Calu3 (cell line): Measurements from ENCODE around the gene SLC25A34. TPM values are rescaled to one million over a fixed set of nuclear protein-coding genes. Genes with fewer than 3 reads are reported as not detected.

Experiments used
- BruUV-seq: library from RNA; stranded (reverse); fragments of 400-500 nt; replicated peaks from 2 replicates; lab custom pipeline; 2021; lab: Mats Ljungman, UMichigan
- CTCF ChIA-PET: fragments of 300-600 bp; sonication (Branson Sonifier 250); formaldehyde crosslinking; loops from one replicate; lab custom pipeline; 2022; ENCODE audit warnings: antibody characterized with exemption; lab: Charles Lee
- DNase-seq: peaks from one replicate; pipeline ENCODE4 v3.0.0; 2022
- H3K27ac Mint-ChIP-seq: one replicate; pipeline ENCODE4 v1.8.0; 2022; ENCODE audit warnings: mixed read lengths; ENCODE audit not compliant: unreplicated experiment
- H3K27me3 Mint-ChIP-seq: one replicate; pipeline ENCODE4 v1.8.0; 2022; ENCODE audit warnings: mixed read lengths; ENCODE audit not compliant: unreplicated experiment
- H3K36me3 Mint-ChIP-seq: one replicate; pipeline ENCODE4 v1.8.0; 2022; ENCODE audit warnings: mild to moderate bottlenecking, moderate library complexity, mixed read lengths; ENCODE audit not compliant: insufficient read depth, unreplicated experiment
- H3K4me1 Mint-ChIP-seq: one replicate; pipeline ENCODE4 v1.8.0; 2022; ENCODE audit warnings: mild to moderate bottlenecking, low read depth, mixed read lengths; ENCODE audit not compliant: unreplicated experiment
- H3K4me3 Mint-ChIP-seq: one replicate; pipeline ENCODE4 v1.8.0; 2022; ENCODE audit warnings: mild to moderate bottlenecking, low read depth, moderate library complexity, mixed read lengths; ENCODE audit not compliant: unreplicated experiment
- H3K9me3 Mint-ChIP-seq: one replicate; pipeline ENCODE4 v1.8.0; 2022; ENCODE audit warnings: low read depth, mixed read lengths; ENCODE audit not compliant: unreplicated experiment
- intact Hi-C: fragments of 100-400 bp; cut with micrococcal nuclease; formaldehyde crosslinking; loops from one replicate; pipeline ENCODE4 v1.10.0; 2022; ENCODE audit not compliant: unreplicated experiment
- total RNA-seq: library from RNA; stranded (reverse); gene quantifications from 2 replicates; pipeline ENCODE4 v1.2.3, GENCODE V29; 2022
- TF ChIP-seq, protein P1 (sequence below): fragments of 200-600 bp; IDR thresholded peaks from one replicate; pipeline ENCODE4 v1.8.0; 2022; ENCODE audit warnings: antibody characterized with exemption; ENCODE audit not compliant: unreplicated experiment

Gene SLC25A34
- total RNA-seq, 1 experiment from 2014 or later, result 0.68 TPM

DNA sequence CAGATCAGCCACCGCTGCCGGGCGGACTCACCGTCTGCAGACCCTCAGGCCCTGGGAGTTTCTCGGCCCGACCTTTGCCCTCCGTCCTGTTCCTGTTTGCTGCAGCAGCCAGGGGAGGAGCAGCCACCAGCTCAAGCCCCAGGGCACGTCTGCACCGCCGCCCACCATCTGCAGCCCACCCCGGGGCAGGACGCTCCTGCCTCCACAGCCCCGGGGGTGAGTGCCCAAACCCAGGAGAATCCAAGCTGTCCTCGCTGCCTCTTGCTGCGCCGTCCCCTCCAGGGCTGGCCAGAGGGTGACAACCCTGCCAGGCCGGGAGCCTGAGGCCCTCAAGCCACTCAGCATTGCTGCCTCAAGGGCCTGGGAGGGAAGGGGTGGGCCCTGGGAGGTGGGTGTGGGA, 1.2 kb upstream of the SLC25A34 start:
- H3K4me1 Mint-ChIP-seq, result no peaks in the 10 kb centered on the region
- H3K4me3 Mint-ChIP-seq, result no peak overlapping the region
- TF ChIP-seq, protein P1, sequence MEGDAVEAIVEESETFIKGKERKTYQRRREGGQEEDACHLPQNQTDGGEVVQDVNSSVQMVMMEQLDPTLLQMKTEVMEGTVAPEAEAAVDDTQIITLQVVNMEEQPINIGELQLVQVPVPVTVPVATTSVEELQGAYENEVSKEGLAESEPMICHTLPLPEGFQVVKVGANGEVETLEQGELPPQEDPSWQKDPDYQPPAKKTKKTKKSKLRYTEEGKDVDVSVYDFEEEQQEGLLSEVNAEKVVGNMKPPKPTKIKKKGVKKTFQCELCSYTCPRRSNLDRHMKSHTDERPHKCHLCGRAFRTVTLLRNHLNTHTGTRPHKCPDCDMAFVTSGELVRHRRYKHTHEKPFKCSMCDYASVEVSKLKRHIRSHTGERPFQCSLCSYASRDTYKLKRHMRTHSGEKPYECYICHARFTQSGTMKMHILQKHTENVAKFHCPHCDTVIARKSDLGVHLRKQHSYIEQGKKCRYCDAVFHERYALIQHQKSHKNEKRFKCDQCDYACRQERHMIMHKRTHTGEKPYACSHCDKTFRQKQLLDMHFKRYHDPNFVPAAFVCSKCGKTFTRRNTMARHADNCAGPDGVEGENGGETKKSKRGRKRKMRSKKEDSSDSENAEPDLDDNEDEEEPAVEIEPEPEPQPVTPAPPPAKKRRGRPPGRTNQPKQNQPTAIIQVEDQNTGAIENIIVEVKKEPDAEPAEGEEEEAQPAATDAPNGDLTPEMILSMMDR, result no peak
- H3K9me3 Mint-ChIP-seq, result no peaks in the 10 kb centered on the region
- H3K27ac Mint-ChIP-seq, result no peak overlapping the region
- no peak for DNase-seq
- intact Hi-C loops, result no loop called here
- peaks cover 7% of the 10 kb centered on the region for H3K36me3 Mint-ChIP-seq
- no TSS peak for BruUV-seq
- no peaks in the 10 kb centered on the region for H3K27me3 Mint-ChIP-seq
- CTCF ChIA-PET, result interaction anchor here (1.2 kb wide), 1 partner anchor 38 kb away, joined by 11 read pairs; no protein-coding TSS in a partner anchor

DNA sequence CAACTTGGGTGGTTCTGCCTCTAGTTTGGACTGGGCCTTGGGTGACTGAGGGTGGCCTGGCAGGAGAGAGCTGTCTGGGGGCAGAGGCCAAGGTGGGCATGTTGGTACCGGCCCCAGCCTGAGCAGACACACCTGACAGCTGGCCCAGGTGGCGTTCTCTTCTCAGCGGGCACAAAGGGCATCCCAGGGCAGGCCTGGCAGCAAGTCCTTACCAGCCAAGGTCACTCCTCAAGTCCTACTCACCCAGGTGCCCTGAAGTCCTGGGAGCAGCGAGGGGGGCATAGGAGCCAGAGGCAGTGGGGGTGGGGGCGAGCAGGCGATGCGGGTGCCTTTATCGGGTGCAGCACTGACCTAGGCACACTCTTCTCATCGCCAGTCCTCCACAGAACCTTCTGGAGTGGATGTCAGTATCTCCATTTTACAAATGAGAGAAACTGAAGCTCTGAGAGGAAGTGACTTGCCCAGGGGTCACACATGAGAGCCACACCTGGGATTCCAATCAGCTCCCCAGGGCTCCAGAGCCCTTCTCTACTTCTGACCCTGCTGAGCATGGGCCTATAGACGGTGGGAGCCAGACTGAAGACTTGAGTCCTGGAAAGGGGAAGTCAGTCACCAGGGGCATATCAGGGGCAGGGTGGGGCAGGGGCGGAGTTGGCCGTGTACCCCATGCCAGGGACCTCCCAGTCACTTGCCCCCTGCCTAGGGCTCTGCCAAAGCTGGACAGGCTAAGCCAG, 587 bp upstream of the SLC25A34 start:
- Mint-ChIP-seq H3K27ac (no peak overlapping the region), H3K4me3 (no peak overlapping the region), H3K27me3 (no peaks in the 10 kb centered on the region), H3K9me3 (no peaks in the 10 kb centered on the region), H3K36me3 (peaks cover 7% of the 10 kb centered on the region), H3K4me1 (no peaks in the 10 kb centered on the region)
- intact Hi-C loops, result no loop called here
- TF ChIP-seq, protein P1, result no peak
- no TSS peak for BruUV-seq
- no peak for DNase-seq
- CTCF ChIA-PET, result interaction anchor here (1.2 kb wide), 1 partner anchor 38 kb away, joined by 11 read pairs; no protein-coding TSS in a partner anchor

GRCh38 chr1:15736892-15737261, 819 bp downstream of the SLC25A34 start:
- CTCF ChIA-PET, result no interaction called here
- H3K27me3 Mint-ChIP-seq, result no peaks in the 10 kb centered on the region

DNA sequence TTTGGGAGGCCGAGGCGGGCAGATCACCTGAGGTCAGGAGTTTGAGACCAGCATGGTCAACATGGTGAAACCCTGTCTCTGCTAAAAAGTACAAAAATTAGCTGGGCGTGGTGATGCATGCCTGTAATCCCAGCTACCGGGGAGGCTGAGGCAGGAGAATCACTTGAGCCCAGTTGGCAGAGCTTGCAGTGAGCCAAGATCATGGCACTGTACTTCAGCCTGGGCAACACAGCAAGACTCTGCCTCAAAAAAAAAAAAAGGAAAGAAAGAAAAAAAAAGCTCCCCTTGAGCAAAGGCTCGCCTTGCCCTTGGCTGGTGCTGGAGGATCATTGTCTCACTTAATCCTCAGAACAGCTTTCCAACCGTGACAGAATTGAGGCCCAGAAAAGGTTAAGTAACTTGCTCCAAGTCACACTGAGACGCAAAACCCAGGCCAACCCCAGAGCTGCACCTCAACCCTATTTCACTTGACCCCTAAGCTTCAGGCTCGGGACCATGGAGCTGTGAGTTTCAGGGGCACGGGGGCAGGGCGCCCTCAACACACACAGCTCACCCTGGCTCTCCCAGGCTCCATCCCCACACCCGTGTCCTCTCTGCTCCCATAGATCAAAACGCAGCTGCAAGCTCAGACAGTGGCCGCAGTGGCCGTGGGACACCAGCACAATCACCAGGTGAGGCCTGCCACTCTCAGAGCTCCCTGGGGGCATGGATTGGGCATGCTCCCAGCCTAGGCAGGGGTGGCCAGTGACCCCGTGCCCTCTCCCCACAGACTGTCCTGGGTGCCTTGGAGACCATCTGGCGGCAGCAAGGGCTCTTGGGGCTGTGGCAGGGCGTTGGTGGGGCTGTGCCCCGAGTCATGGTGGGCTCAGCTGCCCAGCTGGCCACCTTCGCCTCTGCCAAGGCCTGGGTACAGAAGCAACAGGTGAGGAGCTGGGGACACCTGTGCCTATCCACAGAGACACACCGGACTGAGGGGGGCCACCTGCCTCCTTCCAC, 1.6 kb downstream of the SLC25A34 start:
- Mint-ChIP-seq H3K4me3 (no peak overlapping the region), H3K36me3 (peaks cover 13% of the 10 kb centered on the region), H3K4me1 (peaks cover 9% of the 10 kb centered on the region), H3K9me3 (no peaks in the 10 kb centered on the region), H3K27me3 (no peaks in the 10 kb centered on the region), H3K27ac (no peak overlapping the region)
- TF ChIP-seq, protein P1, result no peak
- intact Hi-C loops, result no loop called here
- no TSS peak for BruUV-seq
- CTCF ChIA-PET, result no interaction called here
- DNase-seq, result no peak

More at GRCh38 chr1:15736892-15737261, 819 bp downstream of the SLC25A34 start:
- Mint-ChIP-seq H3K4me1 (peaks cover 9% of the 10 kb centered on the region), H3K9me3 (no peaks in the 10 kb centered on the region), H3K27ac (no peak overlapping the region), H3K4me3 (no peak overlapping the region), H3K36me3 (peaks cover 13% of the 10 kb centered on the region)
- no peak for DNase-seq
- no TSS peak for BruUV-seq
- TF ChIP-seq, protein P1, result no peak
- intact Hi-C loops, result no loop called here
